Measurements from ENCODE around the gene LCTL.
A peak's percentile ranks its signal among the peaks of the same experiment; 100 is the strongest.
"Not testable (repeated sequence)": the region's sequence is repeated elsewhere in the genome, so short reads cannot be mapped to it uniquely, and the experiment has no call there.

The LCTL gene

GRCh38 chr15:66591322-66591862 is 25.6 kb upstream of the LCTL start:
- DNase-seq, result no peak

GRCh38 chr15:66590435-66590834 is 24.6 kb upstream of the LCTL start:
- DNase-seq, result no peak

- not testable (repeated sequence) for DNase-seq
These were observed 23.6 kb upstream of the LCTL start for GRCh38 chr15:66589429-66589828.

GRCh38 chr15:66588971-66589370 is 23.2 kb upstream of the LCTL start:
- DNase-seq, result no peak

GRCh38 chr15:66588537-66588936 is 22.7 kb upstream of the LCTL start:
- DNase-seq, result no peak

- no peak for DNase-seq
These were observed 22.0 kb upstream of the LCTL start for GRCh38 chr15:66587749-66588148.

GRCh38 chr15:66587020-66587419 is 21.2 kb upstream of the LCTL start:
- DNase-seq, result no peak

GRCh38 chr15:66586155-66586976 is 20.6 kb upstream of the LCTL start:
- no peak for DNase-seq

GRCh38 chr15:66581972-66582537 is 16.3 kb upstream of the LCTL start:
- no peak for DNase-seq

GRCh38 chr15:66580643-66581042 is 14.8 kb upstream of the LCTL start:
- peak; percentile 34 for DNase-seq

- DNase-seq, result peak; percentile 71
These were observed 12.6 kb upstream of the LCTL start for GRCh38 chr15:66578286-66578875.

GRCh38 chr15:66574596-66574950 is 8.8 kb upstream of the LCTL start:
- DNase-seq, result no peak

- DNase-seq, result peak; percentile 98
These were observed 8.2 kb upstream of the LCTL start for GRCh38 chr15:66573719-66574595.

GRCh38 chr15:66573348-66573718 is 7.5 kb upstream of the LCTL start:
- DNase-seq, result no peak

- no peak for DNase-seq
These were observed 6.3 kb upstream of the LCTL start for GRCh38 chr15:66572146-66572545.

GRCh38 chr15:66570842-66571478 is 5.2 kb upstream of the LCTL start:
- DNase-seq, result no peak

GRCh38 chr15:66570327-66570726 is 4.5 kb upstream of the LCTL start:
- DNase-seq, result no peak

- no peak for DNase-seq
These were observed 3.8 kb upstream of the LCTL start for GRCh38 chr15:66569461-66570137.

GRCh38 chr15:66567897-66568296 is 2.1 kb upstream of the LCTL start:
- DNase-seq, result no peak

- peak; percentile 83 for DNase-seq
These were observed 1.2 kb upstream of the LCTL start for GRCh38 chr15:66566963-66567531.

- peak; percentile 30 for DNase-seq
These were observed 607 bp downstream of the LCTL start for GRCh38 chr15:66565141-66565641.

All from fibroblast of skin of abdomen (primary cell).